ENCODE results near the gene SLC43A1.

SLC43A1 gene

GRCh38 chr11:57463671-57464538, 51.6 kb downstream of the SLC43A1 start:
- H3K4me3 ChIP-seq (ENCODE audit: low read depth in 1 of 2, low read length in 2 of 2), result no peak overlapping the region
- peaks cover 10 to 12% of the 10 kb centered on the region in 2 donors for H3K4me1 ChIP-seq (ENCODE audit: control insufficient read depth in 1 of 2, insufficient read depth in 2 of 2, low read length in 2 of 2)
- H3K27me3 ChIP-seq (ENCODE audit: control insufficient read depth in 1 of 2, insufficient read depth in 2 of 2, low read length in 2 of 2), result peaks cover 15 to 24% of the 10 kb centered on the region in 2 donors
- no peaks in the 10 kb centered on the region for H3K9me3 ChIP-seq (ENCODE audit: control insufficient read depth in 1 of 2, low read length in 2 of 2)
- no peak overlapping the region for H3K9ac ChIP-seq (ENCODE audit: low read depth in 1 of 2, low read length in 2 of 2)
- H3K27ac ChIP-seq (ENCODE audit: low read depth, low read length), result no peak overlapping the region
- no peaks in the 10 kb centered on the region for H3K36me3 ChIP-seq (ENCODE audit: control insufficient read depth in 1 of 2, insufficient read depth in 2 of 2, low read length in 2 of 2)

GRCh38 chr11:57462597-57462996, 52.9 kb downstream of the SLC43A1 start:
- Histone ChIP-seq H3K36me3 (ENCODE audit: control insufficient read depth in 1 of 2, insufficient read depth in 2 of 2, low read length in 2 of 2) (no peaks in the 10 kb centered on the region), H3K4me1 (ENCODE audit: control insufficient read depth in 1 of 2, insufficient read depth in 2 of 2, low read length in 2 of 2) (peaks cover 15 to 22% of the 10 kb centered on the region in 2 donors), H3K9me3 (ENCODE audit: control insufficient read depth in 1 of 2, low read length in 2 of 2) (no peaks in the 10 kb centered on the region), H3K9ac (ENCODE audit: low read depth in 1 of 2, low read length in 2 of 2) (no peak overlapping the region), H3K4me3 (ENCODE audit: low read depth in 1 of 2, low read length in 2 of 2) (no peak overlapping the region), H3K27me3 (ENCODE audit: control insufficient read depth in 1 of 2, insufficient read depth in 2 of 2, low read length in 2 of 2) (peaks cover 22 to 32% of the 10 kb centered on the region in 2 donors), H3K27ac (ENCODE audit: low read depth, low read length) (no peak overlapping the region)

- peaks cover 22 to 34% of the 10 kb centered on the region in 2 donors for H3K27me3 ChIP-seq (ENCODE audit: control insufficient read depth in 1 of 2, insufficient read depth in 2 of 2, low read length in 2 of 2)
- H3K4me3 ChIP-seq (ENCODE audit: low read depth in 1 of 2, low read length in 2 of 2), result no peak overlapping the region
- peaks cover 18 to 25% of the 10 kb centered on the region in 2 donors for H3K4me1 ChIP-seq (ENCODE audit: control insufficient read depth in 1 of 2, insufficient read depth in 2 of 2, low read length in 2 of 2)
- no peak overlapping the region for H3K27ac ChIP-seq (ENCODE audit: low read depth, low read length)
- no peaks in the 10 kb centered on the region for H3K9me3 ChIP-seq (ENCODE audit: control insufficient read depth in 1 of 2, low read length in 2 of 2)
- H3K36me3 ChIP-seq (ENCODE audit: control insufficient read depth in 1 of 2, insufficient read depth in 2 of 2, low read length in 2 of 2), result no peaks in the 10 kb centered on the region
- H3K9ac ChIP-seq (ENCODE audit: low read depth in 1 of 2, low read length in 2 of 2), result no peak overlapping the region
Measured at GRCh38 chr11:57461841-57462489, 53.5 kb downstream of the SLC43A1 start.

- no peak overlapping the region for H3K9ac ChIP-seq (ENCODE audit: low read depth in 1 of 2, low read length in 2 of 2)
- no peak overlapping the region for H3K27ac ChIP-seq (ENCODE audit: low read depth, low read length)
- H3K36me3 ChIP-seq (ENCODE audit: control insufficient read depth in 1 of 2, insufficient read depth in 2 of 2, low read length in 2 of 2), result no peaks in the 10 kb centered on the region
- peaks cover 18 to 25% of the 10 kb centered on the region in 2 donors for H3K4me1 ChIP-seq (ENCODE audit: control insufficient read depth in 1 of 2, insufficient read depth in 2 of 2, low read length in 2 of 2)
- peaks cover 22 to 34% of the 10 kb centered on the region in 2 donors for H3K27me3 ChIP-seq (ENCODE audit: control insufficient read depth in 1 of 2, insufficient read depth in 2 of 2, low read length in 2 of 2)
- H3K4me3 ChIP-seq (ENCODE audit: low read depth in 1 of 2, low read length in 2 of 2), result peak overlapping the region; percentile 10 to 15
- no peaks in the 10 kb centered on the region for H3K9me3 ChIP-seq (ENCODE audit: control insufficient read depth in 1 of 2, low read length in 2 of 2)
Measured at GRCh38 chr11:57460758-57461749, 54.4 kb downstream of the SLC43A1 start.

DNA sequence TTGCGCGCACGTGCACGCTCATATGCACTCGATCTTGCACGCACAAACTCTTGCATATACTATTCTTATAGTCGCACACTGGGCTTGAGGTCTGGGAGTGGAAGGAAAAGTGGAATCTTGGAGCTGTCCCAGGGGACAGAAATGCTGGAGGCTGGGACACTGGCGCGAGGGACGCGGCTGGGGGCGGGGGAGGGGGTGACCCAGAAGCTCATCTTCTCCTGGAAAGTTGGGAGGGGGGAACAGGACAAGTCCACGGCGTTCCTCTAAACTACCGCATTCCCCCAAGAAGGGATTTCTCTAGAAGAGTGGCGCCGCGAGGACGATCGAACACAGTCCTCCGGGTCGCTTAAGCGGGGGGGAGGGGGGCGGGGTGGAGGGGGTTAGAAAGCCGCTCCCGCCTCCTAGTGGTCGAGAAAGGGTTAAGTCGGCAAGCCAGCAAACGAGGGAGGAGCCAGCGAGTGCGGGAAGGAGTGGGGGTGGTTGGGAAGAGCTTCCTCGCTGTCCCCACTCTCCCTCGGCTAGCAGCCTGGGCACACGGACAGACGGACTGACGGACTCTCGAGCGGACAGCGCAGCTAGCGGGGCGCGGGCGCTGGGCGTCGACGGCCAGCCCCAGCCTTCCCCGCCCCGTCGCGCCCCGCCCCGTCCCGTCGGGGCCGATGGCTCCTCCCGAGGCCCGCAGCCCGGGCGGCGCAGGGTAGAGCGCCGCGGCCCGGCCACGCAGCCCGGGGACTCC, 55.3 kb downstream of the SLC43A1 start, which contains the start of gene RTN4RL2:
Gene RTN4RL2 (plus strand): TSS at position 507 of the 736 bp plus-strand sequence. CDS start 338 bp downstream, outside the sequence.
- Histone ChIP-seq H3K27ac (ENCODE audit: low read depth, low read length) (no peak within 1 kb of the TSS), H3K4me1 (ENCODE audit: control insufficient read depth in 1 of 2, insufficient read depth in 2 of 2, low read length in 2 of 2) (peaks cover 18 to 25% of the 10 kb centered on the region in 2 donors), H3K4me3 (ENCODE audit: low read depth in 1 of 2, low read length in 2 of 2) (peak within 1 kb of the TSS; percentile 55 to 60), H3K36me3 (ENCODE audit: control insufficient read depth in 1 of 2, insufficient read depth in 2 of 2, low read length in 2 of 2) (no peaks in the 10 kb centered on the region), H3K9ac (ENCODE audit: low read depth in 1 of 2, low read length in 2 of 2) (no peak within 1 kb of the TSS), H3K9me3 (ENCODE audit: control insufficient read depth in 1 of 2, low read length in 2 of 2) (no peaks in the 10 kb centered on the region), H3K27me3 (ENCODE audit: control insufficient read depth in 1 of 2, insufficient read depth in 2 of 2, low read length in 2 of 2) (peaks cover 22 to 34% of the 10 kb centered on the region in 2 donors)

- H3K27ac ChIP-seq (ENCODE audit: low read depth, low read length), result no peak overlapping the region
- H3K9ac ChIP-seq (ENCODE audit: low read depth in 1 of 2, low read length in 2 of 2), result no peak overlapping the region
- no peaks in the 10 kb centered on the region for H3K36me3 ChIP-seq (ENCODE audit: control insufficient read depth in 1 of 2, insufficient read depth in 2 of 2, low read length in 2 of 2)
- peaks cover 18 to 25% of the 10 kb centered on the region in 2 donors for H3K4me1 ChIP-seq (ENCODE audit: control insufficient read depth in 1 of 2, insufficient read depth in 2 of 2, low read length in 2 of 2)
- peak overlapping the region; percentile 53 to 60 for H3K4me3 ChIP-seq (ENCODE audit: low read depth in 1 of 2, low read length in 2 of 2)
- H3K9me3 ChIP-seq (ENCODE audit: control insufficient read depth in 1 of 2, low read length in 2 of 2), result no peaks in the 10 kb centered on the region
- peaks cover 22 to 34% of the 10 kb centered on the region in 2 donors for H3K27me3 ChIP-seq (ENCODE audit: control insufficient read depth in 1 of 2, insufficient read depth in 2 of 2, low read length in 2 of 2)
Measured at GRCh38 chr11:57459164-57460021, 56.1 kb downstream of the SLC43A1 start.

- Histone ChIP-seq H3K4me1 (ENCODE audit: control insufficient read depth in 1 of 2, insufficient read depth in 2 of 2, low read length in 2 of 2) (peaks cover 18 to 29% of the 10 kb centered on the region in 2 donors), H3K36me3 (ENCODE audit: control insufficient read depth in 1 of 2, insufficient read depth in 2 of 2, low read length in 2 of 2) (no peaks in the 10 kb centered on the region), H3K4me3 (ENCODE audit: low read depth in 1 of 2, low read length in 2 of 2) (peak overlapping the region; percentile 53 to 60), H3K27me3 (ENCODE audit: control insufficient read depth in 1 of 2, insufficient read depth in 2 of 2, low read length in 2 of 2) (peaks cover 22 to 34% of the 10 kb centered on the region in 2 donors), H3K9me3 (ENCODE audit: control insufficient read depth in 1 of 2, low read length in 2 of 2) (no peaks in the 10 kb centered on the region), H3K27ac (ENCODE audit: low read depth, low read length) (no peak overlapping the region), H3K9ac (ENCODE audit: low read depth in 1 of 2, low read length in 2 of 2) (no peak overlapping the region)
Measured at GRCh38 chr11:57458410-57459163, 56.9 kb downstream of the SLC43A1 start.

- no peak overlapping the region for H3K27ac ChIP-seq (ENCODE audit: low read depth, low read length)
- peak overlapping the region in 1 of 2 donors; percentile 30 for H3K4me3 ChIP-seq (ENCODE audit: low read depth in 1 of 2, low read length in 2 of 2)
- no peaks in the 10 kb centered on the region for H3K36me3 ChIP-seq (ENCODE audit: control insufficient read depth in 1 of 2, insufficient read depth in 2 of 2, low read length in 2 of 2)
- peaks cover 22 to 34% of the 10 kb centered on the region in 2 donors for H3K27me3 ChIP-seq (ENCODE audit: control insufficient read depth in 1 of 2, insufficient read depth in 2 of 2, low read length in 2 of 2)
- no peak overlapping the region for H3K9ac ChIP-seq (ENCODE audit: low read depth in 1 of 2, low read length in 2 of 2)
- no peaks in the 10 kb centered on the region for H3K9me3 ChIP-seq (ENCODE audit: control insufficient read depth in 1 of 2, low read length in 2 of 2)
- H3K4me1 ChIP-seq (ENCODE audit: control insufficient read depth in 1 of 2, insufficient read depth in 2 of 2, low read length in 2 of 2), result peaks cover 23 to 35% of the 10 kb centered on the region in 2 donors
Measured at GRCh38 chr11:57458060-57458409, 57.5 kb downstream of the SLC43A1 start.
